Right lung (tissue), 5 donors: ENCODE results near the gene ATP8A1. TPM values are rescaled to one million over a fixed set of nuclear protein-coding genes. Genes with fewer than 3 reads are reported as not detected.

Experiments used
- DNase-seq, 2 donors: peaks; one replicate each; pipeline ENCODE4 v3.0.0-alpha.2; 2013
- polyA plus RNA-seq, 5 donors: library from polyadenylated mRNA; unstranded; fragments of 120-200 nt; gene quantifications; one replicate each; pipeline versions ENCODE4 v1.2.1 to v1.2.3, GENCODE V29; 2013; ENCODE audit warnings: inconsistent platforms in 1 of 5, low replicate concordance in 1 of 5; ENCODE audit not compliant: insufficient read length in 5 of 5, insufficient read depth in 1 of 5

ATP8A1 gene
- polyA plus RNA-seq, 5 donors, result 19.1 to 42.7 (median 33.2) TPM

DNA sequence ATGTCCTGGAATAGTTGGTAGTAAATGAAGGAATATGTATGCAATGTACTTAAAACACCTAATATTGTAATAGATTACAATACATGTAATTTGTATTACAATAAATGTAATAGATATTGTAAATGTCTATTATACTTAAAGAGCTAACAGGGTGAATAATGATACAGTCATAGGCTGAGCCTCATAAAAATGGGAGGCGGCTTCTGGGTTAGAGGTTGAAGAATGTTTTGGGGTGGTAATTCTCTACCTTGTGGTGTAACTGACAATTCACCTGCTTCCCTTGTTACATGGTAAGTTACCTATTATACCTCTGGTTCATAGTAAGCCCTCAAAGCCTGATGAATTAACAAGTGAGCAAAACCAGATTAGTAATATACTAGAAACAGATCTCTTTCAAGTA is 26.0 kb downstream of the ATP8A1 start:
- no peak for DNase-seq

DNA sequence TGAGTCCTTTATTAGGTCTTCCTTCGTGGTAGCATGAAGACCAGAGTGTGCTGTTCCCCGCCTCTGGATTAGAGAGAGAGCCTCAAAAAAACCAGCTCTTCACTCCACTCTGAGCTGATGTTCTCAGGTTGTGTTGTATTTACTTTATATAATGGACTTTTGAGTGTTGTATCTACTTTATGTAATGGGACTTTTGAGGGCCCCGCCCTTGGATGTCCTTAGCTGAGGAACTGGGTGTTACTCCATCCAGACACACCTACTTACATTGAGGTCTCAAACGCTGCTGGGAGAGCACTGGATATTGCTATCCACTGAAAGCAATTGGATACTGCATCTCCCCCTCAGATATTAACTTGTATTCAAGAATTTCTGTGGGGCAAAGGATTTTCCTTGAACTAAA is 28.2 kb downstream of the ATP8A1 start:
- no peak for DNase-seq

DNA sequence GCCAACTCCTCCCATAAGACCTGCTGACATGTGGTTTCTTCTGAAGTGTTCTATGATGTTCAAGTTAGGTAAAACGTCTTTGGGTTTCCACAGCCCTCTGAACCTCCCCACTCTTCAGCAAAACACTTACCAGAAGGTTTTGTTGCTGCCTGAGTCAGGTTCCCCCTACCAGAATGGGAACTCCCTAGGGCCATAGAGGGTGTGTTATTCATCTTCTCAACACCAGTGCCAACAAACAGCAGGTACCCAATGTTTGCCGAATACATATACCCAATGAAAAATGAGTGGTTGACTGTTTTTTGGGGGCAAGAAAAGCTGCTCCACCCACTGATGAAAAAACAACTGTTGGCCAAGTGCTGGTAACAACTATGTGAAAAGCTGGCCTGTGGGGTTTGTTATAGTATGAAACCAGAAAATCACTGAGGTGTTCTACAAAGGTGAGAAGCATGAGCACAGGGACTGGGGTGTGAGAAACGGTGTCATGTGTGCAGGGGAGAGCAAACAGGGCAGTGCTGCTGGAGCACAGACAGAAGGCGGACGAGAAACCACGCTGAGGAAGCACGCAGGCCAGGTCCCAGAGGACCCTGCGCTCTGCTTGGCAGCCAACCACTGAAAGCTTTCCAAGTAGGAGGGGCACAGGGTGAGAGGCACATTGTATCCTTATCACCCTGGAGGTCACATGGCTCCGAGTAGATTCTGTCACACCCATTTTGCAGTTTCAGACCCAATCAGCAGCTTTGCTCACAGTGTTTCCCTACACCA is 28.8 kb downstream of the ATP8A1 start:
- no peak for DNase-seq

DNA sequence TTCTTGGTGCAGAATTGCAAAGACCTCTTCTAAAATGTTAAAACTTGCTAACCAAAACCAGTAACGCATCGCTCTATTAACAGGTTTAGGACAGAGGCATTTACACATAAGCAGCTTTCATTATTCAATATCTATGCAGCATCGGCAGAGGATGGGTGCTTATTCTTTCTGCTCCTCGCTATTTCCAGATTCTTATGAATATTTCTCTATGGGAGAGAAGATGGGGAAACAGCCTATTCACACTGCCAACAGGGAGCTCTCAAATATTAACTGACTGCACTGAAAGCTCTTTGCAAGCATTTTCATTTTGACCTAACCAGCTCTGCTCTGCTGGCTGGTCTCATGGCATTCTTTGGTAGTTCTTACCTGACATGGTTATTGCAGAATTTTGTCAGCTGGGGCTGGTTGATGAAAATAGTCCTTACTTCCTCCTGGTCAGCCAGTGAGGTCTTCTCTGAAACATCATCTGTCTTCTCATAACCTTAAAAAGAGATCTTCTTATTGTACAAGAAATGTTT is 30.2 kb downstream of the ATP8A1 start:
- DNase-seq, result no peak

DNA sequence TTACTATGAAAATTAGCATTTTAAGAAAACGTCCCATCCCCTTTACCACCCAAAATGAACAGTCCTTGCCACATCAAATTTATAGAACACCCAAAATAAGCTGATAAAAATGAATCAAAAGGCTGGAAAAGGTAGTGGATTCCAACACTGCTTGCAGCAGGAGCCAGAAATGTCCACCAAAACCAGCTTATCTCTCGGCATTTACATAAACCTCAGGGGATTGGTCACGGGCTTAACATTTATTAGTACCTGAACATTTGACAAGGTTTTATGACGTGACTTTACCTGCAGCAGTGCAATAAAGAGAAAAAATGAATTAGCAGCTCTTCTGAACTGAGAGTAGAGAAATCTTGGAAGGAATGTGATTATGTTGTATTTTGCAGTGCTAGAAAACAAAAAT is 31.6 kb downstream of the ATP8A1 start:
- DNase-seq, result no peak

DNA sequence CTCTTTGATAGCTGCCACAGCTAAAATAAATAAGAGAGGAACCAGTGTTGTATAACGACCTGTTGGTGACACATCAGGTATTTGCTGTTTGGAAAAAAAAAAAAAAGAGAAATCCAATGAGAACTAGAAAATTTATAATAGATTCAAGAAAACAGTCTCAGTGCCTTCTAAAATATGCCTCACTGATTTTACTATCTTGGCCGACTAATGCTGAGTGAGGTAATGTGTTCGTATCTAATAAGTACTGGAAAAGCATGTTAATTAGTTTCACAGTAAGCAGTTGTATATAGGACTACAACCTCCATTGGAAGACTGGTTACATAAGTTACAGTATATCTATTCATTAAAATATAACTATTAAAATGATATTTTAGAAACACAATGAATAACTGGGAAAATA is 32.4 kb downstream of the ATP8A1 start:
- no peak for DNase-seq

DNA sequence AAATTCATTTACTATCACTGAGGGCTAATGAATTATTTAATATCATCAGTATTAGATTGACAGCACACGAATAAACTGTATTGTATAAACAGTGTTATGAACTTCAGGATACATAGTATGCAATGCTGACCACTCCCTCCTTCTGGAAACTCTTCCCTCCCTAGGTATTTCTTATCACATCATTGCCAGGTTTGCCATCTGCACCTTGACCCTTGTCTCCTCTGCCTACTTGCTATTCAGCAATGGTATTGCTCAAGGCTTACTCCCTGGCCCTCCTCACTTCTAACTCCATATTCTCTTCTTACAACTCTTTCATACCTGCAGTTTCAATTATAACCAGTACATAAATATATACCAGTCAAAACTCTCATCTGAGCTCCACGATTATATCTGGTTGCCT is 38.9 kb downstream of the ATP8A1 start:
- no peak for DNase-seq

DNA sequence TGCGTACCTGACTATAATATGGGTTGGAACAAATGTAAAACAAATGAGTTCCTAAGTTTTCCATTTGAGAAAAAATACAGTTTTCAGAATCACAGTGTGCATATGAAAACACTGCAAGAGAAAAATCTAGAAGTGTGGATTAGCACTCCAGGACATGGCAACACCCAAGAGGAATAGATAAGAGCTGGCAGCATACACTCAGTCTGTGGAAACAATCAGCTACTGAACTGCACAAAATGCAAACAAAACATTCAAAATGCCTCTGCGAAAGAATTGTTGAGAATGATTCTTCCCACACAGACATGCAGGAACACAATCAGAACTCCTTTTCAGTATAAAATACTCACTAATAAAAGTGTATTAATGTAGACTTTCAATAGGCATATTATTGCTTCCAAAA is 39.9 kb downstream of the ATP8A1 start:
- DNase-seq, result no peak

DNA sequence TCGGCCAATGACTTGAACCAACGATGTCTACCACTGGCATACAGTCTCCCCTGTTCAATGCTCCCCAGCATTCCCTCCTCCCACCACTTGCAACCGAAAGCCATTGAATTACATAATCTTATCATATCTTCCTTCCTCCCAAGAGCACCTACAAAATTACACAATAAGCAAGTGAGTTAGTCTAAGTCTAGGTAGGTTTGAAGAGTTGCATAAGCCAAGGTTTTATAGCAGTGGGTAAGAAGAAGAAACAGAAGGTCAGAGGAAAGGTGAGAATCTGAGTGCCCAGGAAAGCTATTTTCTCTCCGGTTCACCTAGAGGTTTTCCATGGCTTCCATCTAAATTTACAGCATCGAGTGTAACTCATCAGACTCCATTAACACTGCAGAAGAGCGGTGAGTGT is 40.3 kb downstream of the ATP8A1 start:
- no peak for DNase-seq

DNA sequence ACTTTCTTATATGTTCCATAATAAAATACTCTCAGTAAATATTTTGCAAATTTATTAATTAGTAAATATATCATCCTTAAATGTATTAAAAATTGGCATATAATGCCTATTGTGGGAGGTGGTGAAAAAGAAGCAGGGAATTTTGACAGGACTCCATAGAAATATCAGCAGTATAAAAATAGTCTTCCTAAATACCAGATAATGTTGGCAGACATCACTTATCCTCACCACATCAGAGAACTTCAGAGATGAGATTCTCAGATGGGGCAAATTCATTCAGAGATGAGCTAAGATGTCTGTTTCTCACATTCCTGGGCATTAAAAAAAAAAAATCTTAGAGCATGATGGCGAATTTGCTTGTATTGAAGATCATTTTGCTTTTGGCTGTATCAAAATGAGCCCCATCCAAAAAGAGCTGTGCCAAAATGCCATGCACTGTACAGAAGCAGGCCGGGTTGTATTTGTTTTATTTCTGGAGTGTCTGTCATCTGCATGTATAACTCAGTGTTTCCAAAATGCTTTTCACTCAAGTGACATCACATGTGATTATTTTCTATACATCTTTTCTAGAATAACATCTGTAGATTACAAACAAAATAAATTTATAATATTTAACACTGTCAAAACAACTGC is 41.7 kb downstream of the ATP8A1 start:
- DNase-seq, result no peak

DNA sequence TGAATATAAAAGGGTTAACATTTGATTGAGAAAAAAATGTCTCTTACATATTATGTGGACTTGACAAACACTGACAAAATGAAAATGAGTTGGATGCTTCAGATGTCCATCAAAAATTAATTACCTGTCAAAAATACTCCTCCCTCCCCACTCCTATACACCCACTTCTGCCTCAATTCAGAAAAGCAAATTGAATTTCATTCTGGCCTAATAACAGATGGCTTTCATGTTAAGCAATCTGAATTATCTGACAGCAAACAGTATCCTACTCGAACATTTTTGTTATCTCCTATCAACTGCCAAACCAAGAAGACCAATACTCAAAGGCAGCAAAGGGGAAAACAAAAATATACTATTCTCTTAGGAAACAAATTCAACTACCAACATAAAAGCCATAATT is 44.0 kb downstream of the ATP8A1 start:
- DNase-seq, result no peak

DNA sequence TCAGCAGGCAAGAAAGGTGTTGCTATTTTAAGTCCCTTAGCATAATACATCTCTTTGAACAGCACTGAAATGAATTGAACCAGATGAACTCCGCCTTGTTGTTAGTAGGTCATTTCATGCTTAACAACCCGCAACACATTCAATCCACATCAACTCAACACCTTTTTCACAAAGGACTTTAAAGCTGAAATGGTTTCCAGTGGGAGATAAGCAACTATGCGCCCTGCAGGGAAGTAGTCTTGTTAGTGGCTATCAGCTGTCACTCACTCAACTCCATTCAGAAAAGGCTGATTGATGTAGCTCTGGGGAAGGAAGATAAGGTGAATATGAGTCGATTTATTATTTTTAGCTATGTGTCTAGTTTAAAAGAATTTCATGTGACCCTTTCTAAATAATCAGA is 46.0 kb downstream of the ATP8A1 start:
- no peak for DNase-seq

DNA sequence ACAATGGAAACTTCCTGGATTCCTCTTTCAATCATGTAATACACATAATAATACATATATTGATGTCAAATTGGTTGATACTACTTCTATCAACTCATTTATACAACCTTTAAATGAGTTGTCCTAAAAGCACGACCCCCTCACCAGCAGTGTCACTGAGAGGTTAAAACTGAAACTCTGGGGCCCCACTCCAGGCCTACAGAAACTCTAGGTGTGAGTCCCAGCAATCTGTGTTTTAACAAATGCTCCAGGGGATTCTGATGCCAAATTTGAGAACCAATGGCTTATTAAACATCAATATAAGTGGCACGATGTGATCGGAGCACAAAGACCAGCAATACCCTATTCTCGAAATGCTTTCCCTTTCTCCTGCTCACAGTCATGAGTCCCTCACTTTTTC is 47.9 kb downstream of the ATP8A1 start:
- DNase-seq, result no peak

DNA sequence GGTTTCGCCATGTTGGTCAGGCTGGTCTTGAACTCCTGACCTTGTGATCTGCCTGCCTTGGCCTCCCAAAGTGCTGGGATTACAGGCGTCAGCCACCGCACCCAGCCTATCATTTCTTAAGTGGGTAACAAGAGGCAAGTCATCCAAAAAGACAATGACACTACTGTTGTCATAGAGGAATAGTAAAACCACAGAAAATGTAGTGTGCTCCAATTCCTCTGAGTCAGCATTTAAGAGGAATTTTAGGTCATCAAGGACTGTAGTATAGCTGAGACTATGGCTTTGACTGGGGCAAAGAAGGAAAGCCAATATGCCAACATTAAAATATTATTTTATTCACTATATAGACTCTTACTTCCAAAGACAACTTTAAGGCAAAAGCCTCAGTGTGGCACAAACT is 48.4 kb downstream of the ATP8A1 start:
- DNase-seq, result no peak

DNA sequence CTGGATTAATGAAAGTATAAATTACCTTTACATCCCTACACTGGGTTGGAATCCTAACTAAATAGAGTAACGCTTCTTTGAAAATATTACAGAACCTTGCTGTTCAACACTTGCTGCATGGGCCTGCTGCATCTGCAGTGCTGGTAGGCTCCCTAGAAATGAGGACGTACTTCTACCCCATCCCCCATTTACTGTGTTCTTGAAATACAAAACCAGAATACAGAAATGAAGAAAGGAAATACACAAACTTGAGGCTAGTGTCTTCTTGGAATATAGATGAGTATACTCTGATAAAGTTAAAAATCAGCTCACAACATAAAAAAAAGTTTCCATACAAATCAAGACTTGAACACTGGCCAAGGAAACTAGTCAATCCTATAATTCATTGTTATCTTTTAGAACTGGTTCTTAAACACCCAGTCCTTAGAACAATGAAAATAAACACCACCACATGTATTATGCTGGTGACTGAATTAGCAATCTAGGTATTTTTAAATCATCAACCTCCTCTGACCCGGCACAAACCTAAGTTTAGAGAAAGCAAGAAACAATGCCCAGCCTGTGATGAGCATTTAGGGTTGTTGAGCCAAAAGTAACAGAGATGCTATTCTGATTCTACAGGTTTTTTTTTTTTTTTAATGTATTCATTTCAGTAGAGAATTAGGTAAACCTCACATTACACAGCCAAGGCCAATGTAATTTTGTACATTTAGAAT is 49.7 kb downstream of the ATP8A1 start:
- no peak for DNase-seq

DNA sequence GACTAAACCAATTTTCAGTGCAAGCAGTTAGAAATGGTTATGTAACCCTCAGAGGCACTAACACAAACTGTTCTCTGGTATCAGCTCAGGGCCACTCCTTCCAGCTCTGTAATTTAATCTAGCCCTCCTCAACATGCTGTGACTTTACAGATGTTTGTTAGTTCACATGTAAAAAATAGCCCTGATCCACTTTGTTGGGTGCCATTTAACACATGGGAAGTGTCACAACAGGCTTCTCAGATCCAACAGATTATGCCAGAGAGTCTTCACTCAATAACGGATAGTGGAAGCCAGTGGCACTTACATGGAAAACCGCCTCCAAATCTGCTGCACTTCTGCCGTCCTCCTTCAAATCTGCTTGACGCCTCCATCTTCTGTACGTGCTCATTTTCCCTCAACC is 51.6 kb downstream of the ATP8A1 start:
- DNase-seq, result no peak

DNA sequence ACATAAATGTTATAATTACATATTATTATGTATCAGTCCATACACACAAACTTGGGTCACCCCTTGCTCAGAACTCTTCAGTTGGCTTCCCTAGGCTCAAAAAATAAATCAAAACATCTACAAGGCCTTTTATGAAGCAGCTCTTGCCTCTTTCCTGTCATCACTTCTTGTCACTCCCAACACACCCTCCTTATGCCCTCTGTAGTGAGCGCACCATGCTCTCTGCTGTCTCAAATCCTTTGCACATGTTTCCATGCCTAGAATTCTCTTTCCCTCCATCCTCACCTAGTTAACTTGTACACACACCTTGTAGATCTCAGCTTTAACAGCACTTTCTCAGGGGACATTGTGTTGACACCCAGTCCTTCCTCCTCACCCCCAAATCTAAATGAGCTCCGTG is 53.0 kb downstream of the ATP8A1 start:
- no peak for DNase-seq

DNA sequence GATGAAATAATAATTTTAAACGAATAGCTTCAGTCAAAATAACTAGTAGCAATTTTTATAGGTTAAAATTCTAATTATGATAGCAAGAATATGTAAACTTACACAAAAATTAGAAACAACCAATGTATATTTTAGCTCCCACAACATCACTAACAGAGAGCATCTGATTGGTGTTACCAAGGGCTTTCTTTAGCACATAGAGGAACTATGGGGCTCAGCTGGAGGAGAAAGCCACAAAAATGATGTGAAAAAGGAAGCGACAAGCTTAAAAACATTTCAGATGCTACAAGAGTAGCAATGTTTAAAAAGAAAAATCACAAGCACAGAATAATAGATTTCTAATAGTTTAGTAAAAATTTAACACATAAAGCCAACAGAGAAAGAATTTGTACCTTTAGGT is 56.3 kb downstream of the ATP8A1 start:
- no peak for DNase-seq

DNA sequence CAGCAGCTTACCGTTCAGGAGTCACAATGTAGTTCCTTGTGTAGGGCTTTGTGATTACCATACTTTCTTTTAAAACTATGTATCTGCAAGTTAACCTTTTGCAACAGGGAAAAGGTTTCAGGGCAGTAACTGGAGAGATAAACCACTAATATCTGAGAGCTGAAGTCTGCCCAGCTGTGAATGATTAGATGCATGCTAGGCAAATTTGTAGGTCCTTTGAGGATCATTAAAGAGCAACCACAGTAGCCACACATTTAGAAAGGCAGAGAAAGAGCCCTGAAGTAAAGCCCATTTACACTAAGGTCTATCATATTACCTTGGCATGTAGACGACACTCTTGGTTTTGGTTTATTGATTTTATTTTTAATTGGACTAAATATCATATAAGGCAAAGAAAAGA is 60.0 kb downstream of the ATP8A1 start:
- no peak for DNase-seq

DNA sequence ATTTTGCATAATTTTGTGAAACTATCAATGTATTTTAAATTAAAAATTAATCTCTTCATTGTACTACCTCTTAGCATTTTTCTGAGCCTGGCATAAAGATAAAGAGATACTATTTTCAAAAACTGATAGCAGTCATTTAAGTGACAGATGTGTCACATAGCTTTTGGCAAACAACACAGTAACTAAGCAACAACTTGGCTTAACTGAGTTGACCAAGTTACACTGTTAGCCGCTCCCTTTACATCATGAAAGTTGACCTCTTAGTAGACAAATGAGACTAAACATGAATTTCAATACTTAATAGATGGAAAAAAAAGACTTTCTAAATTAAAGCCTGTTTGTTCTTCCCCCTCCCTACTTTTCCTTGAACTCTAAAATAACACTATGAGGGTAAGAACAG is 62.0 kb downstream of the ATP8A1 start:
- no peak for DNase-seq

DNA sequence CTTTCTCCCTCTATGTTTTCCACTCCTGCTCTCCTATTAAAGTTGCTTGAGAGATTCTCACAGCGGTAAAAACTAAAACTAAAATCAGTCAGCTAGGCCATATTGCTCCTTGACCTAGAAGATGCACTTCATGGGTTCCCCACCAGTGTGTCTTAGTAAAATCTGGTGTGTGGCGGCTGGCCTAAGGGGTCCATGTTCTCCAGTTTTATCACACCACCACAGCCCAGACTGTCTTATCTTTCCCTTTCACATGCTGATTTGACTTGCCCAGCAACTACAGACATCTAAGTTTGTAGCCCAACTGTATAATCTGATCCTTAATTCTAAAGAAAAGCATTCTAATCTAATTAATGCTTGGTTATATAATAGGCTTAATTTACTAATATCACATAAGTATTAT is 68.0 kb downstream of the ATP8A1 start:
- DNase-seq, result no peak

DNA sequence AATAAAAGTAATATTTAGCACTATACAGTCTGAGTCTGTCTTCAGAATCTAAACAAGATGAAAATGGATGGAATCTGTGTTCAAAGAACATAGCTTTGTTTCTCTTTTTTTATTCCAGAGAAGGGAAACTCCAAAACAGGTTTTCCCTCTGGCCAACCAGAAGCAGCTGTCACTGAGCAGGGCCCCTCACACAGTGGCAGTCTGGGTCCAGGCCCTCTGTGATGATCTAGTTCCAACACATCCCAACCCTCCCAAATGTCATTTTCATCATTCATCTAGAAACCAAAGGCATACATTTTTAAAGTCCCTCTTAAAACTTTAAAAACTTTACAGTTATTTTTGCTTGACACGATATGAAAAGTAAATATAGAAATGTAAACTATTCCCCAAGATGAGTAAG is 70.1 kb downstream of the ATP8A1 start:
- DNase-seq, result no peak

DNA sequence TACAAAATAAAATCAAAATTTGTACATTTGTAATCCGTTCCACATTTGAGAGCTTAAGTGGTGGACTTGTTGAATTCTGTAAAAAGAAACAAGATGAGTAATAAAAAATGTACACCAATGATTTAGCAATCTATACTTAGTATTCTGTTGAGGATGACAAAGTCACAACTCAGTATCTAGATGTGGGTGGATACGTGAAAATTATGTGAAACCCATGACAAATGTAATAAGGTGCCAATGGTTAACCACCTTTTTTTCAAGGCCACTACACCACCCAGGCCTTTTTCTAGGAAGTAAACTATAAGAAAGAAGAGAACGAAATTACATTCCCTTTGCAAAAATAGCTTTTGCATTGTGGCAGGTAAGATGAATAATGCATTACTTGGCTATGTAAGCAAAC is 77.0 kb downstream of the ATP8A1 start:
- no peak for DNase-seq
